ENCODE results near the gene SOS2. TPM values are rescaled to one million over a fixed set of nuclear protein-coding genes. Genes with fewer than 3 reads are reported as not detected.
A peak's percentile ranks its signal among the peaks of the same experiment; 100 is the strongest.

Gene SOS2
- total and polyA plus RNA-seq, 2 experiments from 2014 or later: 2.6 to 13.7 TPM

DNA sequence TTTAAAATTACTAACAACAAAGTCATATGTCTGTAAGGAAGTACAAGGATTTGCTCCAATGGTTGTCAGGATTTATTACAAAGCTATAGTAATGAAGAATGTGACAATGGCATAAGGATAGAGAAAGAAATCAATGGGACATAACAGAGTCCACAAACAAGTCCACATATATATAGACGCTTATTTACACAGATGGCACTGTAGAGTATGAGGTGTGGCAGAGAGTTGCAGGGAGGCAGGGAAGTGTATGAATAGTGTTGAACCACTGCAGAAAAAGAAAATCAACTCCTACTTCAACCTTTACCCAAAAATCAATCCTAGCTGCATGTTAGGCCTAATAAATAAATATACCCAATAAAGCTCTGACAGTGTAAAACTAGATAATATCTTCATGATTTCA lies 21.3 kb downstream of the SOS2 start:
- no peaks in the 10 kb centered on the region; the same call in 1 of the 2 replicates for H4K20me1 ChIP-seq (ENCODE audit: insufficient read depth)
- H3K4me2 ChIP-seq (ENCODE audit: unreplicated experiment): no peak overlapping the region
- in situ Hi-C loops (cut with MboI): no loop called here
- H2AFZ ChIP-seq: no peak overlapping the region
- TF ChIP-seq EZH2 (IDR thresholded peaks at IDR 0.05; ENCODE audit: insufficient read depth, poor library complexity, severe bottlenecking) (no peak), EZH2phosphoT487 (IDR thresholded peaks at IDR 0.05; ENCODE audit: insufficient read depth, low read depth) (no peak)
- H3K9ac ChIP-seq: no peak overlapping the region
- H3F3A ChIP-seq (ENCODE audit: insufficient read depth): no peaks in the 10 kb centered on the region
- peaks cover 99% of the 10 kb centered on the region for H3K79me2 ChIP-seq (ENCODE audit: insufficient read depth)
- H3K36me3 ChIP-seq (ENCODE audit: low read depth): no peaks in the 10 kb centered on the region
- H3K9me2 ChIP-seq (ENCODE audit: insufficient read depth): no peaks in the 10 kb centered on the region
- H3K27me3 ChIP-seq (replicated peaks; ENCODE audit: insufficient read depth): no peaks in the 10 kb centered on the region
- 0 out of 2 replicates have a peak, but pooled peaks cover 7% of the 10 kb centered on the region for H3K4me1 ChIP-seq (ENCODE audit: insufficient read depth)
- H3K4me3 ChIP-seq: no peak overlapping the region
- DNase-seq: no peak
- no peak overlapping the region for H3K27ac ChIP-seq
- WGBS, 2 experiments (ENCODE audit: low coverage in 1 of 2, low lambda C conversion rate in 2 of 2, missing lambda C conversion rate in 2 of 2): 96 to 97% methylated on average over 1 of the region's 1 CpG
- H3K9me3 ChIP-seq (ENCODE audit: low read depth): no peaks in the 10 kb centered on the region

DNA sequence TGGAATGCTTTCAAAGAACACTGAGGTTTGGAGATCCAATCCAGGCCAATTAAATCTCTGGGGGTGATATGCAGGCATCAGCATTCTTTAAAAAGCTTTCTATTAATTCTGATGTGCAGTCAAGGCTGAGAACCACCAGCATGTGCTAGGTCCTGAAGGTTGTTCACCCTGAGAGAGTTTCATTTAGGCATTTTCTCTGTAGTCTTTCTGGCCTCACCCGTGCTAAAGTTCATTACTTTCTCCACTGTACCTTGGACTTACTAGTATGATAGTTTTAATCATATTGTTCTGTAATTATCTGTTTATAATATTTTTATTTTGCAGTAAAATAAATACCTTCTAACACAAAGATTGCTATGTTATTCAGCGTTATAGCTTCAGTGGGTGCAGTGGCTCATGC lies 32.9 kb downstream of the SOS2 start:
- no peak for TF ChIP-seq EZH2phosphoT487 (IDR thresholded peaks at IDR 0.05; ENCODE audit: insufficient read depth, low read depth)
- no peak for TF ChIP-seq EZH2 (IDR thresholded peaks at IDR 0.05; ENCODE audit: insufficient read depth, poor library complexity, severe bottlenecking)
- 98 to 100% methylated on average over 2 of the region's 2 CpGs for WGBS, 2 experiments (ENCODE audit: low coverage in 1 of 2, low lambda C conversion rate in 2 of 2, missing lambda C conversion rate in 2 of 2)

DNA sequence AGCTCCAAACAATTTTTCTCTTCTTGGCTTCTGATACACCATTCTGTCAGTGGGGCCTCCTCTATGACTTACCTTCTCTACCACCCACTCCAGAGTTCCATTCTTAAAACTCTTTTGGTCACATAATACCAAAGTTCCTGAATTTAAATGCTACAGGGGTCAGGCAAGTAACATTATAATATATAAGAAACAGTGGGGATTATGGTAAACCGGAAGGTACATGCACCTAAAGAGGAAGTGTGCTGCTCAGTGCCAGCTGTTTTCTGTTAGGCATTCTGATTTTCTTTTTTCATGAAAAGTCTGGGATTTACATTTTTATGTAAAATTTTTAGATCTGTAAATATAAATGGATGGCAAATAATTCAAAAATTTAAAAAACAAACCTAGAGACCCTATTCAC lies 39.9 kb downstream of the SOS2 start:
- TF ChIP-seq EZH2 (IDR thresholded peaks at IDR 0.05; ENCODE audit: insufficient read depth, poor library complexity, severe bottlenecking) (no peak), EZH2phosphoT487 (IDR thresholded peaks at IDR 0.05; ENCODE audit: insufficient read depth, low read depth) (no peak)

More for the DNA sequence above, 32.9 kb downstream of the SOS2 start:
- H3K27ac ChIP-seq: no peak overlapping the region
- H3K4me3 ChIP-seq: no peak overlapping the region
- H3K9me2 ChIP-seq (ENCODE audit: insufficient read depth): no peaks in the 10 kb centered on the region
- H2AFZ ChIP-seq: no peak overlapping the region
- H3K79me2 ChIP-seq (ENCODE audit: insufficient read depth): peaks cover 28% of the 10 kb centered on the region; the same call in 1 of the 2 replicates
- H3K9me3 ChIP-seq (ENCODE audit: low read depth): no peaks in the 10 kb centered on the region
- H3K36me3 ChIP-seq (ENCODE audit: low read depth): peaks cover 29% of the 10 kb centered on the region
- H3F3A ChIP-seq (ENCODE audit: insufficient read depth): no peaks in the 10 kb centered on the region
- no peak overlapping the region for H3K9ac ChIP-seq
- H3K27me3 ChIP-seq (replicated peaks; ENCODE audit: insufficient read depth): no peaks in the 10 kb centered on the region
- DNase-seq: no peak
- H4K20me1 ChIP-seq (ENCODE audit: insufficient read depth): no peaks in the 10 kb centered on the region
- in situ Hi-C loops (cut with MboI): no loop called here
- H3K4me1 ChIP-seq (ENCODE audit: insufficient read depth): no peaks in the 10 kb centered on the region
- no peak overlapping the region for H3K4me2 ChIP-seq (ENCODE audit: unreplicated experiment)

DNA sequence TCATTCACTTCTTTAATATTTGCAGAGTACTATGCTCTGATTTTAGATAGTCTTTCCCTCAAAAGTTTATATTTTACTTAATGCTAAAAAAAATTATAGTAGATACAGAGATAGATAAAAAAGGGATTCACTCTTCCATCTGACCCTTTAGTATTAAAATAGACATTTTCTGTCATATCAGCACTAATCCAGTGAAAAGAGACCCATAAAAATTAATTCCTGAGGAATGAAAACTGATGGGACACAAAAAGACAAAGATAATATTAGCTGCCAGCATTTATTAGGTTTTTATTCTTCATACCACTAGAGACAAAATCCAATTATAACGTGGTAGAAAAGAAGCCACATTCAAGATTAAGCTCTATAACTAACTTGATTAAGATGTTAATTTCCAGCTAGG lies 45.3 kb downstream of the SOS2 start:
- 93 to 95% methylated on average over 1 of the region's 1 CpG for WGBS, 2 experiments (ENCODE audit: low coverage in 1 of 2, low lambda C conversion rate in 2 of 2, missing lambda C conversion rate in 2 of 2)
- Histone ChIP-seq H3K9ac (no peak overlapping the region), H3K4me2 (ENCODE audit: unreplicated experiment) (no peak overlapping the region), H3K36me3 (ENCODE audit: low read depth) (peaks cover 19% of the 10 kb centered on the region), H3K27me3 (replicated peaks; ENCODE audit: insufficient read depth) (no peaks in the 10 kb centered on the region), H3K9me3 (ENCODE audit: low read depth) (no peaks in the 10 kb centered on the region), H3K9me2 (ENCODE audit: insufficient read depth) (no peaks in the 10 kb centered on the region), H3K4me3 (no peak overlapping the region), H2AFZ (no peak overlapping the region), H3K27ac (no peak overlapping the region), H3K4me1 (ENCODE audit: insufficient read depth) (no peaks in the 10 kb centered on the region), H3K79me2 (ENCODE audit: insufficient read depth) (no peaks in the 10 kb centered on the region), H4K20me1 (ENCODE audit: insufficient read depth) (no peaks in the 10 kb centered on the region), H3F3A (ENCODE audit: insufficient read depth) (no peaks in the 10 kb centered on the region)
- no peak for DNase-seq
- no peak for TF ChIP-seq EZH2phosphoT487 (IDR thresholded peaks at IDR 0.05; ENCODE audit: insufficient read depth, low read depth)
- no peak for TF ChIP-seq EZH2 (IDR thresholded peaks at IDR 0.05; ENCODE audit: insufficient read depth, poor library complexity, severe bottlenecking)
- in situ Hi-C loops (cut with MboI): no loop called here

More for the DNA sequence above, 39.9 kb downstream of the SOS2 start:
- Histone ChIP-seq H3K36me3 (ENCODE audit: low read depth) (peaks cover 16% of the 10 kb centered on the region; the same call in 1 of the 2 replicates), H3K27ac (no peak overlapping the region), H3K4me1 (ENCODE audit: insufficient read depth) (no peaks in the 10 kb centered on the region), H3K4me3 (no peak overlapping the region), H2AFZ (no peak overlapping the region), H3K9me3 (ENCODE audit: low read depth) (no peaks in the 10 kb centered on the region), H3F3A (ENCODE audit: insufficient read depth) (no peaks in the 10 kb centered on the region), H3K9ac (no peak overlapping the region), H3K4me2 (ENCODE audit: unreplicated experiment) (no peak overlapping the region), H4K20me1 (ENCODE audit: insufficient read depth) (no peaks in the 10 kb centered on the region), H3K9me2 (ENCODE audit: insufficient read depth) (no peaks in the 10 kb centered on the region), H3K27me3 (replicated peaks; ENCODE audit: insufficient read depth) (no peaks in the 10 kb centered on the region), H3K79me2 (ENCODE audit: insufficient read depth) (peaks cover 7% of the 10 kb centered on the region; the same call in 1 of the 2 replicates)
- in situ Hi-C loops (cut with MboI): no loop called here
- 100% methylated on average over 1 of the region's 1 CpG for WGBS, 2 experiments (ENCODE audit: low coverage in 1 of 2, low lambda C conversion rate in 2 of 2, missing lambda C conversion rate in 2 of 2)
- no peak for DNase-seq

DNA sequence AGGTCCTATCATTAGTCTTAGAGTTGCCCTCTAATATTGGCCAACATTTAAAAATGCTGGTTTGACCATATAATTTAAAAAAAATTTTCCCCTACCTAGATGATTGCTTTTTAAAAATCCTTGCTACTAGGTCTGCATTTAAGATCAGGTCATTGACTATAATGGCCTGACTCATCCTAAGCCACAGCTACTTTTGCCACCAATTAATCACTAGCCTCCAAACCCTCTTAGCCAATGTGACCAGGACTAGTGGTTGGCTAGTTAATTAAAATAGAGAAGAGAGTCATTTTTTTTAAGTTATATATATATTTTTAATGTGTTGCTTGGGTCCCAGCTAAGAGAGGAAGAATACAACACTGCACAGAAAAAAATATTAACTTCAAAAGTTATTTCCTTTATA lies 57.5 kb downstream of the SOS2 start:
- H3F3A ChIP-seq (ENCODE audit: insufficient read depth): no peaks in the 10 kb centered on the region
- H3K4me2 ChIP-seq (ENCODE audit: unreplicated experiment): no peak overlapping the region
- no peaks in the 10 kb centered on the region for H3K27me3 ChIP-seq (replicated peaks; ENCODE audit: insufficient read depth)
- no peaks in the 10 kb centered on the region for H3K4me1 ChIP-seq (ENCODE audit: insufficient read depth)
- TF ChIP-seq EZH2phosphoT487 (IDR thresholded peaks at IDR 0.05; ENCODE audit: insufficient read depth, low read depth) (no peak), EZH2 (IDR thresholded peaks at IDR 0.05; ENCODE audit: insufficient read depth, poor library complexity, severe bottlenecking) (no peak)
- no peaks in the 10 kb centered on the region for H3K9me2 ChIP-seq (ENCODE audit: insufficient read depth)
- in situ Hi-C loops (cut with MboI): no loop called here
- no peak overlapping the region for H3K27ac ChIP-seq
- H3K36me3 ChIP-seq (ENCODE audit: low read depth): peaks cover 16% of the 10 kb centered on the region
- DNase-seq: peak; percentile 25
- no peaks in the 10 kb centered on the region for H3K9me3 ChIP-seq (ENCODE audit: low read depth)
- H3K79me2 ChIP-seq (ENCODE audit: insufficient read depth): no peaks in the 10 kb centered on the region
- H3K4me3 ChIP-seq: no peak overlapping the region
- H2AFZ ChIP-seq: no peak overlapping the region
- H4K20me1 ChIP-seq (ENCODE audit: insufficient read depth): no peaks in the 10 kb centered on the region
- no peak overlapping the region for H3K9ac ChIP-seq
